ENCODE data around the gene HBP1.
"Not testable (repeated sequence)": the region's sequence is repeated elsewhere in the genome, so short reads cannot be mapped to it uniquely, and the experiment has no call there.

HBP1 gene

DNA sequence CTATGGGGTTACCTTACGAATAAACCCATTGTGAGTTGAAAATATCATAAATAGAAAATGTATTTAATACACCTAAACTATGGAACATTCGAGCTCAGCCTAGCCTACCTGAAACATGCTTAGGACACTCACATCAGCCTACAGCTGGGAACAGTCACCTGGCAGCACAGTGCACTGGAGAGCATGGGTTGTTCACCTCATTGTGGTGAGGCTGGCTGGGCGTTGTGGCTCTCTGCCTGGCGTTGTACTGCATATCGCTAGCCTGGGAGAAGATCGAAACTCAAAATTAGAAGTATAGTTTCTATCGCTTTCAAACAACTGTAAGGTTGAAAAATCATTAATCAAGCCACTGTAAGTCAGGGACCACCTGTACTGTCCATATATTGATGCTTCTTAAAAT lies 17.3 kb upstream of the HBP1 start:
- TF ChIP-seq, protein P1, sequence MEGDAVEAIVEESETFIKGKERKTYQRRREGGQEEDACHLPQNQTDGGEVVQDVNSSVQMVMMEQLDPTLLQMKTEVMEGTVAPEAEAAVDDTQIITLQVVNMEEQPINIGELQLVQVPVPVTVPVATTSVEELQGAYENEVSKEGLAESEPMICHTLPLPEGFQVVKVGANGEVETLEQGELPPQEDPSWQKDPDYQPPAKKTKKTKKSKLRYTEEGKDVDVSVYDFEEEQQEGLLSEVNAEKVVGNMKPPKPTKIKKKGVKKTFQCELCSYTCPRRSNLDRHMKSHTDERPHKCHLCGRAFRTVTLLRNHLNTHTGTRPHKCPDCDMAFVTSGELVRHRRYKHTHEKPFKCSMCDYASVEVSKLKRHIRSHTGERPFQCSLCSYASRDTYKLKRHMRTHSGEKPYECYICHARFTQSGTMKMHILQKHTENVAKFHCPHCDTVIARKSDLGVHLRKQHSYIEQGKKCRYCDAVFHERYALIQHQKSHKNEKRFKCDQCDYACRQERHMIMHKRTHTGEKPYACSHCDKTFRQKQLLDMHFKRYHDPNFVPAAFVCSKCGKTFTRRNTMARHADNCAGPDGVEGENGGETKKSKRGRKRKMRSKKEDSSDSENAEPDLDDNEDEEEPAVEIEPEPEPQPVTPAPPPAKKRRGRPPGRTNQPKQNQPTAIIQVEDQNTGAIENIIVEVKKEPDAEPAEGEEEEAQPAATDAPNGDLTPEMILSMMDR (IDR thresholded peaks at IDR 0.05) = no peak
- Histone ChIP-seq H3K27me3 (no peaks in the 10 kb centered on the region), H3K4me3 (no peak overlapping the region), H3K9me3 (no peaks in the 10 kb centered on the region), H3K36me3 (no peaks in the 10 kb centered on the region), H3K4me1 (peaks cover 0 to 4% (median 0%) of the 10 kb centered on the region in 4 donors), H3K27ac (no peak overlapping the region)
- intact Hi-C loops (cut with DNase I; ENCODE audit: low total_unique reads) = loop anchor here (10.0 kb wide), 1 partner anchor 977 kb away; no protein-coding TSS in a partner anchor
- DNase-seq = no peak

DNA sequence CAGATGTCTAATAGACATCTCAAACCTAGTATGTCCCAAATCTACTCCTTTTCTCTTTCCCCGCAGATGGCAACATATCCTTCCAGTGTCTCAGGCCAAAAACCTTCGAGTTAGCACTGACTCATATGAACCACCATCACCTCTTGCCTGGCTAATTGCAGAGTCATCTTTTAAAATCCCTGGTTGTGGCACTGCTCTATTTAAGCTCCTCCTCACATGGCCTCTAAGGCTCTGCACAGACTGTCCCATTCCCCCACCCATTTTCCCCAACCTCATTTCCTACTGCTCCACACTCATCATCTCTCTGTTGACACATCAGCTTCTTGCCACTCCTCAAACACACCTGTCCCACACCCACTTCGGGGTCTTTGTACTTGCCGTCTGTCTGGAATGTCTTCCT lies 16.8 kb upstream of the HBP1 start:
- Histone ChIP-seq H3K27me3 (no peaks in the 10 kb centered on the region), H3K27ac (no peak overlapping the region)
- intact Hi-C loops (cut with DNase I; ENCODE audit: low total_unique reads) = loop anchor here (10.0 kb wide), 1 partner anchor 977 kb away; no protein-coding TSS in a partner anchor

DNA sequence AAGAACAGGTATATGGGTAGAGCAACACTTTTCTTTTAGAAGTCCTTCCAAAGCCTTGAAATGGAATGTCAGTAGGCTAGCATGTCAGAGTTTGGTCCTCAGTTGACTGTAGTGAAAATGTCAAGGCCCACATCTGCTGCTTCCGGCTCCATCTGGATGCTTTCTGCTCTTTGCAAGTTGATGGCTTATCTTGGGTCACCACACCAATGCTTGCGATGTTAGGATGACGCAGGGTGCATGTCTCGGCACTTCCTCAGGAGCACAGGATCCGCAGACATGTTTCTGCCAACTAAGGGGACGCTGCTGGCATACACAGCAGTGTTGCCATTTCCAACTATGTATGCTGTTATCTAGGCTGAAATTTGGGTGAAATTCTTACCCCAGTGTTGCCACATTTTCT lies 14.0 kb upstream of the HBP1 start:
- Histone ChIP-seq H3K4me1 (no peaks in the 10 kb centered on the region), H3K27me3 (no peaks in the 10 kb centered on the region), H3K36me3 (no peaks in the 10 kb centered on the region), H3K27ac (no peak overlapping the region), H3K4me3 (no peak overlapping the region), H3K9me3 (no peaks in the 10 kb centered on the region)
- intact Hi-C loops (cut with DNase I; ENCODE audit: low total_unique reads) = loop anchor here (10.0 kb wide), 1 partner anchor 980 kb away; no protein-coding TSS in a partner anchor
- DNase-seq = no peak
- TF ChIP-seq, protein P1 (IDR thresholded peaks at IDR 0.05) = no peak

More for the DNA sequence above, 16.8 kb upstream of the HBP1 start:
- peaks cover 0 to 4% (median 0%) of the 10 kb centered on the region in 4 donors for H3K4me1 ChIP-seq
- H3K36me3 ChIP-seq = no peaks in the 10 kb centered on the region
- no peaks in the 10 kb centered on the region for H3K9me3 ChIP-seq
- H3K4me3 ChIP-seq = no peak overlapping the region
- TF ChIP-seq, protein P1 (IDR thresholded peaks at IDR 0.05) = no peak
- DNase-seq = no peak

DNA sequence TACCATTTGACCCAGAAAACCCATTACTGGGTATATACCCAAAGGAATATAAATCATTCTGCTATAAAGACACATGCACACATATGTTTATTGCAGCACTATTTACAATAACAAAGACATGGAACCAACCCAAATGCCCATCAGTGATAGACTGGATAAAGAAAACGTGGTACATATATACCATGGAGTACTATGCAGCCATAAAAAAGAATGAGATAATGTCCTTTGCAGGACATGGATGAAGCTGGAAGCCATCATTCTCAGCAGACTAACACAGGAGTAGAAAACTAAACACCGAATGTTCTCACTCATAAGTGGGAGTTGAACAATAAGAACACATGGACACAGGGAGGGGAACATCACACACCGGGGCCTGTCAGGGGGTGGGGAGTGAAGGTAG lies 13.1 kb upstream of the HBP1 start:
- not testable (repeated sequence) for H3K4me1 ChIP-seq, H3K27me3 ChIP-seq, H3K36me3 ChIP-seq, H3K9me3 ChIP-seq, DNase-seq, H3K27ac ChIP-seq, H3K4me3 ChIP-seq
- intact Hi-C loops (cut with DNase I; ENCODE audit: low total_unique reads) = loop anchor here (10.0 kb wide), 1 partner anchor 981 kb away; no protein-coding TSS in a partner anchor

DNA sequence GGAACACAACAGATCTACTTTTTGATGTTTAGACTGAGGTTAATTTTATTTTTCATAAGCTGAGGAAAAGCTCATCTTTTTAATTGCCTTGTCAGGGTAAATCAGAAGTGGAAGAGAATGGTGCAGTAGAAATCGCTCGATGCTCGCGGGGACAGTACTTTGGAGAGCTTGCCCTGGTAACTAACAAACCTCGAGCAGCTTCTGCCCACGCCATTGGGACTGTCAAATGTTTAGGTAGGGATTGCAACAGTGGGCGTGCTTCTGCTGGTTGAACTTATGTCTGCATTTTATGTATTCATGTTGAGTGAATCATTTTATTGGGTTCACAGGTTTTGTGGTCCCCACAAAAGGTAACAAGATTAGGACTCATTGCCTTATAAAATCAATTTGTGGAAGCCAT lies 11.7 kb upstream of the HBP1 start:
- no peaks in the 10 kb centered on the region for H3K36me3 ChIP-seq
- H3K27ac ChIP-seq = no peak overlapping the region
- TF ChIP-seq, protein P1 (IDR thresholded peaks at IDR 0.05) = no peak
- no peaks in the 10 kb centered on the region for H3K4me1 ChIP-seq
- no peak overlapping the region for H3K4me3 ChIP-seq
- no peak for DNase-seq
- intact Hi-C loops (cut with DNase I; ENCODE audit: low total_unique reads) = loop anchor here (10.0 kb wide), 1 partner anchor 982 kb away; no protein-coding TSS in a partner anchor
- H3K27me3 ChIP-seq = no peaks in the 10 kb centered on the region
- no peaks in the 10 kb centered on the region for H3K9me3 ChIP-seq

DNA sequence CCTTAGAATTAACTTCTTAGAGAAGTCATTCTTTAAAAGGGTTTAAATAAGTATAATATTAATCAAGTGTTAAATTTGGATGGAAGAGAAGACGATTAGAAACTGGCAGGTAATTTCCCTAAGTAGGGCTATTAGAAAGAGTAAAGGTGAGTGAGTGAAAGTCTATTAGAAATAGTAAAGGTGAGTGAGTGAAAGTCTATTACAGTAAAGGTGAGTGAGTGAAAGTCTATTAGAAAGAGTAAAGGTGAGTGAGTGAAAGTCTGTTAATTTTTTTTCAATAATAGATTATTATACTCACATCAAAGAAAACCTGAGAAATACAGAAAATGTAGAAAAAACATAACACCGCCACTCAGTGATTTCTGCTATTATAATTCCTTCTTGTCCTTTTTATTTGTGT lies 10.8 kb upstream of the HBP1 start:
- H3K4me3 ChIP-seq = no peak overlapping the region

More for the DNA sequence above, 10.8 kb upstream of the HBP1 start:
- H3K4me1 ChIP-seq = no peaks in the 10 kb centered on the region
- H3K27ac ChIP-seq = no peak overlapping the region
- H3K36me3 ChIP-seq = no peaks in the 10 kb centered on the region
- H3K9me3 ChIP-seq = no peaks in the 10 kb centered on the region
- DNase-seq = no peak
- no peaks in the 10 kb centered on the region for H3K27me3 ChIP-seq
- TF ChIP-seq, protein P1 (IDR thresholded peaks at IDR 0.05) = no peak
- intact Hi-C loops (cut with DNase I; ENCODE audit: low total_unique reads) = loop anchor here (10.0 kb wide), 1 partner anchor 983 kb away; no protein-coding TSS in a partner anchor

All from tibial artery (tissue), 4 donors.